GM12878 (cell line): ENCODE results near the gene LMO7. TPM values are rescaled to one million over a fixed set of nuclear protein-coding genes. Genes with fewer than 3 reads are reported as not detected.

ENCODE experiments used
- ATAC-seq: fragments of 200-7000 bp; cut with Tn5 transposase; 3 replicates; pipeline ENCODE4 v1.9.1; 2020; ENCODE audit warnings: mild to moderate bottlenecking, moderate library complexity
- BruUV-seq: library from RNA; stranded (reverse); fragments of 400-500 nt; replicated peaks from 2 replicates; lab custom pipeline; 2021; lab: Mats Ljungman, UMichigan
- CTCF ChIA-PET: fragments of 300-600 bp; sonication (Branson Sonifier 250); formaldehyde crosslinking; extraction: SDS; loops from one replicate; lab custom pipeline; 2021; ENCODE audit warnings: inconsistent platforms; lab: Yijun Ruan, JAX
- POLR2A ChIA-PET: fragments of 350-600 bp; formaldehyde crosslinking; extraction: SDS; loops from one replicate; lab custom pipeline; 2021; ENCODE audit warnings: inconsistent platforms; lab: Charles Lee
- RAD21 ChIA-PET: fragments of 300-600 bp; sonication (Branson Sonifier 250); formaldehyde crosslinking; loops from one replicate; lab custom pipeline; 2023; ENCODE audit warnings: antibody characterized with exemption; ENCODE audit not compliant: unreplicated experiment; lab: Charles Lee
- SMC1A ChIA-PET: fragments of 300-600 bp; sonication (Branson Sonifier 250); formaldehyde crosslinking; loops from one replicate; lab custom pipeline; 2023; ENCODE audit not compliant: unreplicated experiment, uncharacterized antibody; lab: Charles Lee
- DNase-seq: peaks from one replicate; pipeline ENCODE4 v3.0.0-alpha.2; 2011; ENCODE audit warnings: low read depth, low spot score
- FAIRE-seq: peaks from 3 replicates; lab custom pipeline; 2011; peaks lifted over from hg19 to GRCh38; lab: Jason Lieb, UNC
- H2AFZ ChIP-seq: 2 replicates; pipeline ENCODE4 v1.6.0; 2011; ENCODE audit warnings: low read depth, low read length, control low read depth; ENCODE audit not compliant: control insufficient read depth
- H3K27ac ChIP-seq: 2 replicates; pipeline ENCODE4 v1.5.1; 2011; ENCODE audit warnings: control low read depth; ENCODE audit not compliant: control insufficient read depth, insufficient read depth
- H3K27me3 ChIP-seq, 2 experiments: replicated peaks in 1 of 2; 2 replicates each; pipeline versions ENCODE4 v1.6.0 to v1.6.1; 2011; ENCODE audit warnings: low read length in 1 of 2; ENCODE audit not compliant: control insufficient read depth in 2 of 2, insufficient read depth in 2 of 2
- H3K36me3 ChIP-seq, 2 experiments: 2 replicates each; pipeline ENCODE4 v1.5.1; 2011; ENCODE audit warnings: low read length in 1 of 2; ENCODE audit not compliant: control insufficient read depth in 2 of 2, insufficient read depth in 2 of 2
- H3K4me1 ChIP-seq: 2 replicates; pipeline ENCODE4 v1.6.1; 2011; ENCODE audit warnings: mild to moderate bottlenecking, low read length, moderate library complexity, mixed read lengths; ENCODE audit not compliant: control insufficient read depth, insufficient read depth
- H3K4me2 ChIP-seq: 2 replicates; pipeline ENCODE4 v1.6.0; 2011; ENCODE audit warnings: control low read depth; ENCODE audit not compliant: control insufficient read depth, insufficient read depth
- H3K4me3 ChIP-seq: fragments of 200-600 bp; sonication (generic); 2 replicates; pipeline ENCODE4 v1.5.1; 2016
- H3K79me2 ChIP-seq: 2 replicates; pipeline ENCODE4 v1.6.0; 2011; ENCODE audit warnings: low read length; ENCODE audit not compliant: control insufficient read depth, insufficient read depth
- H3K9ac ChIP-seq: 2 replicates; pipeline ENCODE4 v1.8.0; 2011; ENCODE audit warnings: low read length, control low read depth, mixed read lengths; ENCODE audit not compliant: control insufficient read depth, insufficient read depth
- H3K9me3 ChIP-seq: replicated peaks from 3 replicates; pipeline ENCODE4 v1.5.1; 2011; ENCODE audit warnings: mild to moderate bottlenecking, low read length; ENCODE audit not compliant: control insufficient read depth, insufficient read depth
- H4K20me1 ChIP-seq: 2 replicates; pipeline ENCODE4 v1.6.0; 2011; ENCODE audit not compliant: control insufficient read depth, insufficient read depth
- ATF3 ChIP-seq: IDR thresholded peaks from 2 replicates; pipeline ENCODE4 v1.6.1; 2011; ENCODE audit warnings: low read depth, mild to moderate bottlenecking, low read length, moderate library complexity, borderline replicate concordance; ENCODE audit errors: extremely low read depth
- BRCA1 ChIP-seq: IDR thresholded peaks from 2 replicates; pipeline ENCODE4 v1.6.1; 2011; ENCODE audit warnings: low read depth, low read length, improper control_type of control experiment
- EED ChIP-seq: sonication (generic); IDR thresholded peaks from 2 replicates; pipeline ENCODE4 v1.6.1; 2016; ENCODE audit warnings: antibody characterized with exemption, low read depth
- NFXL1 ChIP-seq: fragments of 450-650 bp; IDR thresholded peaks from 2 replicates; pipeline ENCODE4 v1.6.1; 2017; ENCODE audit warnings: antibody characterized with exemption, mild to moderate bottlenecking, borderline replicate concordance
- PBX3 ChIP-seq: IDR thresholded peaks from 2 replicates; pipeline ENCODE4 v1.6.1; 2011; ENCODE audit warnings: mild to moderate bottlenecking, low read depth, low read length, moderate library complexity; ENCODE audit not compliant: insufficient replicate concordance
- RELA ChIP-seq: fragments of 450-650 bp; IDR thresholded peaks from 2 replicates; pipeline ENCODE4 v1.8.0; 2014; ENCODE audit warnings: borderline replicate concordance; ENCODE audit not compliant: partially characterized antibody
- SREBF2 ChIP-seq: IDR thresholded peaks from 2 replicates; pipeline ENCODE4 v1.6.1; 2012; ENCODE audit warnings: mild to moderate bottlenecking, low read length
- WGBS: methylation state at CpG from one replicate; pipeline ENCODE4 v1.1.6; 2016; ENCODE audit warnings: low lambda C conversion rate; ENCODE audit not compliant: insufficient replicate concordance, insufficient coverage; ENCODE audit errors: missing lambda C conversion rate; 5-methylcytosine and 5-hydroxymethylcytosine counted together
- in situ Hi-C: fragments of 300-500 bp; cut with MboI; formaldehyde crosslinking; loops from 9 replicates; pipeline ENCODE4 v1.14.3; 2018; ENCODE audit warnings: mixed read lengths
- intact Hi-C: fragments of 100-400 bp; cut with micrococcal nuclease; formaldehyde crosslinking; loops from one replicate; pipeline ENCODE4 v1.14.2; 2022; ENCODE audit not compliant: unreplicated experiment
- polyA plus RNA-seq, 11 experiments: library from polyadenylated mRNA; depleted of rRNA in 4 of 11; unstranded in 6 of 11; stranded (reverse) in 5 of 11; fragments of >200 nt; fragmentation: Nextera tagmentation in 4 of 11; fragmentation: Illumina TruSeq in 1 of 11; extraction: Ambion mirVana in 4 of 11; extraction: Trizol in 1 of 11; gene quantifications; 1 replicate in 1 of 11; 2 replicates in 10 of 11; pipeline versions ENCODE4 v1.2.1 to v1.2.3, GENCODE V29; 2011 to 2016; ENCODE audit warnings: inconsistent platforms in 2 of 11, missing spikeins in 2 of 11, low read depth in 1 of 11
- total RNA-seq, 4 experiments: library from RNA; depleted of rRNA in 3 of 4; stranded (reverse); fragments of >200 nt in 3 of 4; fragmentation: Illumina TruSeq in 1 of 4; extraction: Trizol in 1 of 4; gene quantifications; 2 replicates each; pipeline versions ENCODE4 v1.2.1 to v1.2.3, GENCODE V29; 2013 to 2021
- TF ChIP-seq, protein P1 (sequence below): fragments of 450-650 bp; IDR thresholded peaks from 2 replicates; pipeline ENCODE4 v1.6.1; 2017; ENCODE audit warnings: low read depth, mild to moderate bottlenecking, moderate library complexity
- TF ChIP-seq, protein P2 (sequence below): IDR thresholded peaks from 2 replicates; pipeline ENCODE4 v1.6.1; 2012; ENCODE audit warnings: improper control_type of control experiment, low read depth, low read length; ENCODE audit not compliant: insufficient replicate concordance
- TF ChIP-seq, protein P3 (sequence below): fragments of 450-650 bp; IDR thresholded peaks from 2 replicates; pipeline ENCODE4 v1.6.1; 2016; ENCODE audit warnings: mild to moderate bottlenecking, moderate library complexity, borderline replicate concordance

The LMO7 gene
- total and polyA plus RNA-seq, 10 of the 15 experiments (the other 5 are each of a cell fraction or from before 2014, with no cell fraction given): 8.5 to 67.8 (median 36.8) TPM

DNA sequence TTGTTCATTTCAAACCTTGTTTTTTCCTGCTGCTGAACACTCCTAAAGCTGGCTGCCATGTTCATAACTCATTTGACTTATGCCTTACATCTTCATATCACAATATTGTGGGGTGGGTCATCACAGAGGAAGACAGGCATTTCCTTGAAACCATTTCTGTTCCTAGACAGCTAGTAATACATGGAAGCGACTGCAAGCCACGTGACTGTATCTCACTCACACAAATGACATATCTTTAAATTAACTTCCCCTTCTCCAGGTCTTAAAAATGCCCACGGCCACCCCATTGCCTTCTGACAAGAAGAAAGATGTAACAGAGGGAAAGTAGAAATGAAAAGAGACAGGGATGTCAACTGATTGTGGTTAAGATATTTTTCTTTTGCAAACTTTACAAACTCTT, 236.8 kb downstream of the LMO7 start:
- CTCF ChIA-PET: interaction anchor here (0.6 to 11.3 kb wide), 13 partner anchors 11 to 1865 kb away, joined by 3 to 296 read pairs (median 4); no protein-coding TSS in a partner anchor
- 0 out of 2 replicates have a peak, but pooled peaks cover 3% of the 10 kb centered on the region for H3K4me1 ChIP-seq
- no peak for ATAC-seq
- no peaks in the 10 kb centered on the region for H4K20me1 ChIP-seq
- no peak overlapping the region for H3K4me2 ChIP-seq
- DNase-seq: no peak
- FAIRE-seq: no peak
- in situ Hi-C loops (loop anchor here (10.0 kb wide), 1 partner anchor 1102 kb away; no protein-coding TSS in a partner anchor), intact Hi-C loops (no loop called here)
- no peak overlapping the region for H3K27ac ChIP-seq
- H3K27me3 ChIP-seq: no peaks in the 10 kb centered on the region; a peak in 1 of 4 replicates
- no peak overlapping the region for H3K4me3 ChIP-seq
- H3K36me3 ChIP-seq: no peaks in the 10 kb centered on the region
- RAD21 ChIA-PET: interaction anchor here (0.7 to 11.8 kb wide), 3 partner anchors 9 to 601 kb away, joined by 3 to 184 read pairs (median 4); no protein-coding TSS in a partner anchor
- no peaks in the 10 kb centered on the region; the same call in 2 of the 3 replicates for H3K9me3 ChIP-seq
- H3K79me2 ChIP-seq: no peaks in the 10 kb centered on the region
- 3% methylated on average over 3 of the region's 3 CpGs for WGBS
- no peak overlapping the region for H2AFZ ChIP-seq
- POLR2A ChIA-PET: no interaction called here
- SMC1A ChIA-PET: interaction anchor here (0.7 to 11.6 kb wide), 10 partner anchors 8 to 601 kb away, joined by 3 to 228 read pairs (median 4); no protein-coding TSS in a partner anchor
- BruUV-seq: no TSS peak
- no peak overlapping the region for H3K9ac ChIP-seq
- TF ChIP-seq, protein P1, sequence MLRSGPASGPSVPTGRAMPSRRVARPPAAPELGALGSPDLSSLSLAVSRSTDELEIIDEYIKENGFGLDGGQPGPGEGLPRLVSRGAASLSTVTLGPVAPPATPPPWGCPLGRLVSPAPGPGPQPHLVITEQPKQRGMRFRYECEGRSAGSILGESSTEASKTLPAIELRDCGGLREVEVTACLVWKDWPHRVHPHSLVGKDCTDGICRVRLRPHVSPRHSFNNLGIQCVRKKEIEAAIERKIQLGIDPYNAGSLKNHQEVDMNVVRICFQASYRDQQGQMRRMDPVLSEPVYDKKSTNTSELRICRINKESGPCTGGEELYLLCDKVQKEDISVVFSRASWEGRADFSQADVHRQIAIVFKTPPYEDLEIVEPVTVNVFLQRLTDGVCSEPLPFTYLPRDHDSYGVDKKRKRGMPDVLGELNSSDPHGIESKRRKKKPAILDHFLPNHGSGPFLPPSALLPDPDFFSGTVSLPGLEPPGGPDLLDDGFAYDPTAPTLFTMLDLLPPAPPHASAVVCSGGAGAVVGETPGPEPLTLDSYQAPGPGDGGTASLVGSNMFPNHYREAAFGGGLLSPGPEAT: no peak
- no peak for TF ChIP-seq SREBF2
- TF ChIP-seq, protein P2, sequence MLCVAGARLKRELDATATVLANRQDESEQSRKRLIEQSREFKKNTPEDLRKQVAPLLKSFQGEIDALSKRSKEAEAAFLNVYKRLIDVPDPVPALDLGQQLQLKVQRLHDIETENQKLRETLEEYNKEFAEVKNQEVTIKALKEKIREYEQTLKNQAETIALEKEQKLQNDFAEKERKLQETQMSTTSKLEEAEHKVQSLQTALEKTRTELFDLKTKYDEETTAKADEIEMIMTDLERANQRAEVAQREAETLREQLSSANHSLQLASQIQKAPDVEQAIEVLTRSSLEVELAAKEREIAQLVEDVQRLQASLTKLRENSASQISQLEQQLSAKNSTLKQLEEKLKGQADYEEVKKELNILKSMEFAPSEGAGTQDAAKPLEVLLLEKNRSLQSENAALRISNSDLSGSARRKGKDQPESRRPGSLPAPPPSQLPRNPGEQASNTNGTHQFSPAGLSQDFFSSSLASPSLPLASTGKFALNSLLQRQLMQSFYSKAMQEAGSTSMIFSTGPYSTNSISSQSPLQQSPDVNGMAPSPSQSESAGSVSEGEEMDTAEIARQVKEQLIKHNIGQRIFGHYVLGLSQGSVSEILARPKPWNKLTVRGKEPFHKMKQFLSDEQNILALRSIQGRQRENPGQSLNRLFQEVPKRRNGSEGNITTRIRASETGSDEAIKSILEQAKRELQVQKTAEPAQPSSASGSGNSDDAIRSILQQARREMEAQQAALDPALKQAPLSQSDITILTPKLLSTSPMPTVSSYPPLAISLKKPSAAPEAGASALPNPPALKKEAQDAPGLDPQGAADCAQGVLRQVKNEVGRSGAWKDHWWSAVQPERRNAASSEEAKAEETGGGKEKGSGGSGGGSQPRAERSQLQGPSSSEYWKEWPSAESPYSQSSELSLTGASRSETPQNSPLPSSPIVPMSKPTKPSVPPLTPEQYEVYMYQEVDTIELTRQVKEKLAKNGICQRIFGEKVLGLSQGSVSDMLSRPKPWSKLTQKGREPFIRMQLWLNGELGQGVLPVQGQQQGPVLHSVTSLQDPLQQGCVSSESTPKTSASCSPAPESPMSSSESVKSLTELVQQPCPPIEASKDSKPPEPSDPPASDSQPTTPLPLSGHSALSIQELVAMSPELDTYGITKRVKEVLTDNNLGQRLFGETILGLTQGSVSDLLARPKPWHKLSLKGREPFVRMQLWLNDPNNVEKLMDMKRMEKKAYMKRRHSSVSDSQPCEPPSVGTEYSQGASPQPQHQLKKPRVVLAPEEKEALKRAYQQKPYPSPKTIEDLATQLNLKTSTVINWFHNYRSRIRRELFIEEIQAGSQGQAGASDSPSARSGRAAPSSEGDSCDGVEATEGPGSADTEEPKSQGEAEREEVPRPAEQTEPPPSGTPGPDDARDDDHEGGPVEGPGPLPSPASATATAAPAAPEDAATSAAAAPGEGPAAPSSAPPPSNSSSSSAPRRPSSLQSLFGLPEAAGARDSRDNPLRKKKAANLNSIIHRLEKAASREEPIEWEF: no peak
- no peak for TF ChIP-seq NFXL1
- TF ChIP-seq PBX3: no peak
- no peak for TF ChIP-seq BRCA1
- TF ChIP-seq EED: no peak
- TF ChIP-seq, protein P3, sequence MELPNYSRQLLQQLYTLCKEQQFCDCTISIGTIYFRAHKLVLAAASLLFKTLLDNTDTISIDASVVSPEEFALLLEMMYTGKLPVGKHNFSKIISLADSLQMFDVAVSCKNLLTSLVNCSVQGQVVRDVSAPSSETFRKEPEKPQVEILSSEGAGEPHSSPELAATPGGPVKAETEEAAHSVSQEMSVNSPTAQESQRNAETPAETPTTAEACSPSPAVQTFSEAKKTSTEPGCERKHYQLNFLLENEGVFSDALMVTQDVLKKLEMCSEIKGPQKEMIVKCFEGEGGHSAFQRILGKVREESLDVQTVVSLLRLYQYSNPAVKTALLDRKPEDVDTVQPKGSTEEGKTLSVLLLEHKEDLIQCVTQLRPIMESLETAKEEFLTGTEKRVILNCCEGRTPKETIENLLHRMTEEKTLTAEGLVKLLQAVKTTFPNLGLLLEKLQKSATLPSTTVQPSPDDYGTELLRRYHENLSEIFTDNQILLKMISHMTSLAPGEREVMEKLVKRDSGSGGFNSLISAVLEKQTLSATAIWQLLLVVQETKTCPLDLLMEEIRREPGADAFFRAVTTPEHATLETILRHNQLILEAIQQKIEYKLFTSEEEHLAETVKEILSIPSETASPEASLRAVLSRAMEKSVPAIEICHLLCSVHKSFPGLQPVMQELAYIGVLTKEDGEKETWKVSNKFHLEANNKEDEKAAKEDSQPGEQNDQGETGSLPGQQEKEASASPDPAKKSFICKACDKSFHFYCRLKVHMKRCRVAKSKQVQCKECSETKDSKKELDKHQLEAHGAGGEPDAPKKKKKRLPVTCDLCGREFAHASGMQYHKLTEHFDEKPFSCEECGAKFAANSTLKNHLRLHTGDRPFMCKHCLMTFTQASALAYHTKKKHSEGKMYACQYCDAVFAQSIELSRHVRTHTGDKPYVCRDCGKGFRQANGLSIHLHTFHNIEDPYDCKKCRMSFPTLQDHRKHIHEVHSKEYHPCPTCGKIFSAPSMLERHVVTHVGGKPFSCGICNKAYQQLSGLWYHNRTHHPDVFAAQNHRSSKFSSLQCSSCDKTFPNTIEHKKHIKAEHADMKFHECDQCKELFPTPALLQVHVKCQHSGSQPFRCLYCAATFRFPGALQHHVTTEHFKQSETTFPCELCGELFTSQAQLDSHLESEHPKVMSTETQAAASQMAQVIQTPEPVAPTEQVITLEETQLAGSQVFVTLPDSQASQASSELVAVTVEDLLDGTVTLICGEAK: no peak
- TF ChIP-seq ATF3: no peak
- TF ChIP-seq RELA: no peak
